K562 (cell line): ENCODE data around the gene ELF2.

Experiments
- BRCA1 ChIP-seq, 2 experiments: fragments of 450-650 bp in 1 of 2; sonication (generic) in 1 of 2; formaldehyde crosslinking in 1 of 2; IDR thresholded peaks; 2 replicates each; pipeline versions ENCODE4 v1.5.0 to v1.6.1; 2017 to 2020; ENCODE audit warnings: mild to moderate bottlenecking in 1 of 2, missing genetic modification reagents in 1 of 2
- CCAR2 ChIP-seq: fragments of 200-400 bp; formaldehyde crosslinking; IDR thresholded peaks from 2 replicates; pipeline ENCODE4 v1.6.1; 2017; ENCODE audit warnings: mild to moderate bottlenecking, low read depth, low read length
- FOXK2 ChIP-seq, 2 experiments: fragments of 450-650 bp; IDR thresholded peaks in 1 of 2; conservative IDR thresholded peaks in 1 of 2; 2 replicates each; pipeline ENCODE4 v1.6.1; 2016; ENCODE audit warnings: low read depth in 2 of 2, mild to moderate bottlenecking in 1 of 2
- SRSF1 ChIP-seq: fragments of 200-400 bp; formaldehyde crosslinking; IDR thresholded peaks from 2 replicates; pipeline ENCODE4 v1.6.1; 2017; ENCODE audit warnings: mild to moderate bottlenecking, low read depth, low read length, moderate library complexity
- ZFX ChIP-seq: sonication (generic); formaldehyde crosslinking; IDR thresholded peaks from 2 replicates; pipeline ENCODE4 v1.8.0; 2022; ENCODE audit warnings: mild to moderate bottlenecking, missing genetic modification reagents, moderate library complexity
- ZNF311 ChIP-seq: fragments of 250-450 bp; sonication (Bioruptor Pico); IDR thresholded peaks from 2 replicates; pipeline ENCODE4 v1.4.0; 2020; ENCODE audit warnings: mild to moderate bottlenecking, moderate library complexity
- ZNF384 ChIP-seq: IDR thresholded peaks from 2 replicates; pipeline ENCODE4 v1.6.1; 2012; ENCODE audit warnings: low read depth, low read length, improper control_type of control experiment
- TF ChIP-seq, protein P1 (sequence below): sonication (generic); formaldehyde crosslinking; IDR thresholded peaks from 2 replicates; pipeline ENCODE4 v1.8.1; 2022; ENCODE audit warnings: missing genetic modification reagents
- TF ChIP-seq, protein P2 (sequence below), 2 experiments: fragments of 450-650 bp; formaldehyde crosslinking in 1 of 2; IDR thresholded peaks; 2 replicates each; pipeline versions ENCODE4 v1.4.0 to v1.6.1; 2014 to 2020; ENCODE audit warnings: mild to moderate bottlenecking in 2 of 2, borderline replicate concordance in 1 of 2, low read depth in 1 of 2
- TF ChIP-seq, protein P3 (sequence below), 3 experiments: IDR thresholded peaks in 2 of 3; conservative IDR thresholded peaks in 1 of 3; 2 replicates each; pipeline ENCODE4 v1.5.1; 2011 to 2012; ENCODE audit warnings: low read length in 3 of 3, mild to moderate bottlenecking in 3 of 3, control low read depth in 2 of 3, improper control_type of control experiment in 1 of 3, inconsistent platforms in 1 of 3, low read depth in 1 of 3, mixed read lengths in 1 of 3, moderate library complexity in 1 of 3; ENCODE audit not compliant: insufficient read depth in 2 of 3

DNA sequence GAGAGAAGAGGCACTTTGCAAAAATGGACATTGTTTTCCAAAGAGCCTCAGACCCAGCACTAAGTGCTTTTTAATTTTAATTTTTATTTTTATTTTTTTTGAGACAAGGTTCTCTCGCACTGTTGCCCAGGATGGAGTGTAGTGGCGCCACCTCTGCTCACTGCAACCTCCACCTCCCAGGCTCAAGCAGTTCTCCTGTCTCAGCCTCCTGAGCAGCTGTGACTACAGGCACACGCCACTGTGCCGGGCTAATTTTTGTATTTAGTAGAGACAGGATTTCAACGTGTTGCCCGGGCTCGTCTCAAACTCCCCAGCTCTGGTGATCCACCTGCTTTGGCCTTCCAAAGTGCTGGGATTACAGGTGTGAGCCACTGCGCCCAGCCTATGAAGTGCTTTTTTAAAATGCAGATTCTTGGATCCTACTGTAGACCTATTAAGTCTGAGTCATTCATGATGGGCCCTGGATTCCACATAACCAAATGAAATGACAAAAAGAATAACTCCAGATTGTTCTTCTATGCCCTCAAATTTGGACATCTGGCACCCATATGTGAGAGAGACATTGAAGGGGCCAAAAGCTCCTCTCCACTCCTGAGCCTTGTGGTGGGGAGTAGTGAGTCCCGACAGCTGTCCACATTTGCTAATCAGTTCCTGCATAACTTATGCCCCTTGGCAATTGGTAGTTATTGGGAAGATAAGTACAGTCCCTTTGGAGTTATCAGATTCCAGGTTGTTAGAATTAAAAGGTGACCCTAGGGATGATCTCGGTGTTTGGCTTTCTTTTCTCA is 157.9 kb downstream of the ELF2 start:
- TF ChIP-seq ZNF311 (CRISPR knock-in tag) (no peak), SRSF1 (no peak), ZFX (CRISPR knock-in tag) (no peak), FOXK2 (conservative IDR thresholded peaks at IDR 0.05 in 1 of 2, IDR thresholded peaks at IDR 0.05 in 1 of 2; ENCODE audit: low read depth in 2 of 2) (no peak), ZNF384 (no peak), BRCA1 (IDR thresholded peaks at IDR 0.05) (no peak), BRCA1 (CRISPR knock-in tag; IDR thresholded peaks at IDR 0.05) (no peak), CCAR2 (no peak)
- TF ChIP-seq, protein P1, sequence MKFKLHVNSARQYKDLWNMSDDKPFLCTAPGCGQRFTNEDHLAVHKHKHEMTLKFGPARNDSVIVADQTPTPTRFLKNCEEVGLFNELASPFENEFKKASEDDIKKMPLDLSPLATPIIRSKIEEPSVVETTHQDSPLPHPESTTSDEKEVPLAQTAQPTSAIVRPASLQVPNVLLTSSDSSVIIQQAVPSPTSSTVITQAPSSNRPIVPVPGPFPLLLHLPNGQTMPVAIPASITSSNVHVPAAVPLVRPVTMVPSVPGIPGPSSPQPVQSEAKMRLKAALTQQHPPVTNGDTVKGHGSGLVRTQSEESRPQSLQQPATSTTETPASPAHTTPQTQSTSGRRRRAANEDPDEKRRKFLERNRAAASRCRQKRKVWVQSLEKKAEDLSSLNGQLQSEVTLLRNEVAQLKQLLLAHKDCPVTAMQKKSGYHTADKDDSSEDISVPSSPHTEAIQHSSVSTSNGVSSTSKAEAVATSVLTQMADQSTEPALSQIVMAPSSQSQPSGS (CRISPR knock-in tag), result no peak
- TF ChIP-seq, protein P2, sequence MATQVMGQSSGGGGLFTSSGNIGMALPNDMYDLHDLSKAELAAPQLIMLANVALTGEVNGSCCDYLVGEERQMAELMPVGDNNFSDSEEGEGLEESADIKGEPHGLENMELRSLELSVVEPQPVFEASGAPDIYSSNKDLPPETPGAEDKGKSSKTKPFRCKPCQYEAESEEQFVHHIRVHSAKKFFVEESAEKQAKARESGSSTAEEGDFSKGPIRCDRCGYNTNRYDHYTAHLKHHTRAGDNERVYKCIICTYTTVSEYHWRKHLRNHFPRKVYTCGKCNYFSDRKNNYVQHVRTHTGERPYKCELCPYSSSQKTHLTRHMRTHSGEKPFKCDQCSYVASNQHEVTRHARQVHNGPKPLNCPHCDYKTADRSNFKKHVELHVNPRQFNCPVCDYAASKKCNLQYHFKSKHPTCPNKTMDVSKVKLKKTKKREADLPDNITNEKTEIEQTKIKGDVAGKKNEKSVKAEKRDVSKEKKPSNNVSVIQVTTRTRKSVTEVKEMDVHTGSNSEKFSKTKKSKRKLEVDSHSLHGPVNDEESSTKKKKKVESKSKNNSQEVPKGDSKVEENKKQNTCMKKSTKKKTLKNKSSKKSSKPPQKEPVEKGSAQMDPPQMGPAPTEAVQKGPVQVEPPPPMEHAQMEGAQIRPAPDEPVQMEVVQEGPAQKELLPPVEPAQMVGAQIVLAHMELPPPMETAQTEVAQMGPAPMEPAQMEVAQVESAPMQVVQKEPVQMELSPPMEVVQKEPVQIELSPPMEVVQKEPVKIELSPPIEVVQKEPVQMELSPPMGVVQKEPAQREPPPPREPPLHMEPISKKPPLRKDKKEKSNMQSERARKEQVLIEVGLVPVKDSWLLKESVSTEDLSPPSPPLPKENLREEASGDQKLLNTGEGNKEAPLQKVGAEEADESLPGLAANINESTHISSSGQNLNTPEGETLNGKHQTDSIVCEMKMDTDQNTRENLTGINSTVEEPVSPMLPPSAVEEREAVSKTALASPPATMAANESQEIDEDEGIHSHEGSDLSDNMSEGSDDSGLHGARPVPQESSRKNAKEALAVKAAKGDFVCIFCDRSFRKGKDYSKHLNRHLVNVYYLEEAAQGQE (IDR thresholded peaks at IDR 0.05; ENCODE audit: borderline replicate concordance), result no peak
- TF ChIP-seq, protein P2 (CRISPR knock-in tag; IDR thresholded peaks at IDR 0.05; ENCODE audit: low read depth), result no peak
- TF ChIP-seq, protein P3, sequence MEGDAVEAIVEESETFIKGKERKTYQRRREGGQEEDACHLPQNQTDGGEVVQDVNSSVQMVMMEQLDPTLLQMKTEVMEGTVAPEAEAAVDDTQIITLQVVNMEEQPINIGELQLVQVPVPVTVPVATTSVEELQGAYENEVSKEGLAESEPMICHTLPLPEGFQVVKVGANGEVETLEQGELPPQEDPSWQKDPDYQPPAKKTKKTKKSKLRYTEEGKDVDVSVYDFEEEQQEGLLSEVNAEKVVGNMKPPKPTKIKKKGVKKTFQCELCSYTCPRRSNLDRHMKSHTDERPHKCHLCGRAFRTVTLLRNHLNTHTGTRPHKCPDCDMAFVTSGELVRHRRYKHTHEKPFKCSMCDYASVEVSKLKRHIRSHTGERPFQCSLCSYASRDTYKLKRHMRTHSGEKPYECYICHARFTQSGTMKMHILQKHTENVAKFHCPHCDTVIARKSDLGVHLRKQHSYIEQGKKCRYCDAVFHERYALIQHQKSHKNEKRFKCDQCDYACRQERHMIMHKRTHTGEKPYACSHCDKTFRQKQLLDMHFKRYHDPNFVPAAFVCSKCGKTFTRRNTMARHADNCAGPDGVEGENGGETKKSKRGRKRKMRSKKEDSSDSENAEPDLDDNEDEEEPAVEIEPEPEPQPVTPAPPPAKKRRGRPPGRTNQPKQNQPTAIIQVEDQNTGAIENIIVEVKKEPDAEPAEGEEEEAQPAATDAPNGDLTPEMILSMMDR (IDR thresholded peaks at IDR 0.05 in 2 of 3, conservative IDR thresholded peaks at IDR 0.05 in 1 of 3; ENCODE audit: insufficient read depth in 2 of 3, low read depth in 1 of 3, low read length in 3 of 3), result no peak
